NCI-H345 treated with DMSO at 0.1 percent for 48 hours (cell line): ENCODE measurements around the gene EFCAB13.
"Not testable (repeated sequence)": the region's sequence is repeated elsewhere in the genome, so short reads cannot be mapped to it uniquely, and the experiment has no call there.

Experiments
- DNase-seq: peaks from one replicate; lab custom pipeline; 2025; ENCODE audit not compliant: unreplicated experiment; lab: John Stamatoyannopoulos, UW

Gene EFCAB13

DNA sequence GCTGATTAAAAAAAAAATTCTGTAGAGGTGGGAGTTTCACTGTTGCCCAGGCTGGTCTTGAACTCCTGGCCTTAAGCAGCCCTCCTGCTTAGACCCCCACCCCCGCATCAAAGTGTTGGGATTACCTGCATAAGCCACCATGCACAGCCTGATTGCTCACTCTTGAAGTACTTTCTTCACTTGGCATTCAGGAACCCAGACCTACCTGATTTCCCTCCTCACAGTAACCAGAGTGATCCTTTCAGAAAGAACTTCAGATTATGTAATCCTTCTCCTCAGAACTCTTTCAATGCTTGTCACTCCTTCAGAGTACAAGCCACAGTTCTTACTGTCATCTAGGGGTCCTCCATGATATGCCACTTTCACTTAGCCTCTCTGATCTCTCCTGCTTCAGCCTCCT, 1.4 kb downstream of the EFCAB13 start:
- no peak for DNase-seq

- DNase-seq: no peak
Observed at GRCh38 chr17:47330548-47330947, 6.8 kb downstream of the EFCAB13 start.

DNA sequence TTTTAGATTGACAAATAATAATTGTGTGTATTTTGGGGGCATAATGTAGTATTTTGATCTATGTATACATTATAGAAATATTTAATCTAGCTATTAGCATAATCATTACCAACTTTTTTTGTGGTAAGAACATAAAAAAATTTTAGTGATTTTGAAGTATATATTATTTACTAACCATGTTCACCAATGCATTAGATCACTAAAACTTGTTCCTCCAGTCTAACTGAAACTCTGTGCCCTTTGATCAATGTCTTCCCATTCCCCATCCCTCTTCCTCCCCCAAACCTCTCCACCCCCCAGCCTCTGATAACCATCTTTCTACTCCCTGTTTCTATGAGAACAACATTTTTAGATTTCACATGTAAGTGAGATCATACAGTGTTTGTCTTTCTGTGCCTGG, 8.5 kb downstream of the EFCAB13 start:
- DNase-seq: no peak

DNA sequence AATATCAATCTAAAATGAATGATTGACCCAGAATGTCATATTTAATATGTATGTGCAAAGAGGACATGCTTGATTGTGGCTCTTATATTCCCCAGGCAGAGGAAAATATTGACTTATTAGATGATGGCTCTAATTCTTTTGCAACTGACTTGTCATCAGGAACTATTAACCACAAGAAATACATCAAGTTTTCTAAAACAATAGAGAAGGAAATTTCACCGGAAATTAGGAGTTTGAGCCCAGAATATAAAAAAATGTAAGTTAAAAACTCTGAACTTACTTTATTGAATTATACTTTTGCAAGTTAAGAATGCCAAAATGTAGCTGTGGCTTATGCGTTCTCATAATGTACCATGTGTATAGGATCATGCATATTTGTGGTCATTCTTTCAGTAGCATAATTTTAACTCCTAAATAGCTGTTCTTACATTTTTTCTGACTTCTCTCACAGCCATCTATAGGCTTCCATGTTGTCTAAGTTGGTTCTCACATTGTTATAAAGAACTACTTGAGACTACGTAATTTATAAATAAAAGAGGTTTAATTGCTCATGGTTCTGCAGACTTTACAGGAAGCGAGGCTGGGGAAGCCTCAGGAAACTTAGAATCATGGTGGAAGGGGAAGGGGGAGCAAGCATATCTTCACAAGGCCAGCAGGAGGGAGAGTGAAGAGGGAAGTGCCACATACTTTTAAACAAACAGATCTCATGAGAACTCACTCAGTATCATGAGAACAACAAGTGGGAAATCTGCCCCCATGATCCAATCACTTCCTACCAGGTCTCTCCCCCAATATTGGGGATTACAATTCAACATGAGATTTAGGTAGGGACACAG, 11.6 kb downstream of the EFCAB13 start:
- DNase-seq: no peak

DNA sequence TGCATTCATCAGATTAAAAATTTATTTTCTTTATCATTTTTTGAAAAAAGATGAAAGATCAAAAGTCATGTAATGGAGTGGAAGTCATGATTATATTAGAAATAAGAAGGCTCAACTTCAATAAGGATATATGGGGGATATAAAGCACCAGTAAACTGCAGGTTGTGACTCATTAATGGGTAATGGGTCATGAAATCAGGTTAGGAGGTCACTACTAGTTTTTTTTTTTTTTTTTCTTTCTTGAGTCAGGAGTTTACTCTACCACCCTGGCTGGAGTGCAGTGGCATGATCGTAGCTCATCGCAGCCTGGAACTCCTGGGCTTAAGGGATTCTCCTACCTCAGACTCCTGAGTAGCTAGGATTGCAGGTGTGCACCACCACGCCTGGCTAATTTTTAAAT, 14.3 kb downstream of the EFCAB13 start:
- DNase-seq: no peak

DNA sequence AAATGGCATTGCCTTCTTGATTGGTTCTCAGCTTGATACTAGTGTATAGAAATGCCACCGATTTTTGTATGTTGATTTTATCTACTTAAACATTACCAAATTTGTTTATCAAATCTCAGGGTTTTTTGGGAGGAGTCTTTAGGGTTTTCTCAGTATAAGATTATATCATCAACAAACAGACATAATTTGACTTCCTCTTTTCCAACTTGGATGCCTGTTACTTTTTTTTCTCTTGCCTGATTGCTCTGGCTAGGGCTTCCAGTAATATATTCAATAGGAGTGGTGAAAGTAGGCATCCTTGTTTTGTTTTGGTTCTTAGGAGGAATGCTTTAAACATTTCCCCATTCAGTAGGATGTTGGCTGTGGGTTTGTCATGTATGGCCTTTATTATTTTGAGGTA, 29.1 kb downstream of the EFCAB13 start:
- no peak for DNase-seq

GRCh38 chr17:47358652-47359051, 34.9 kb downstream of the EFCAB13 start:
- DNase-seq: no peak

DNA sequence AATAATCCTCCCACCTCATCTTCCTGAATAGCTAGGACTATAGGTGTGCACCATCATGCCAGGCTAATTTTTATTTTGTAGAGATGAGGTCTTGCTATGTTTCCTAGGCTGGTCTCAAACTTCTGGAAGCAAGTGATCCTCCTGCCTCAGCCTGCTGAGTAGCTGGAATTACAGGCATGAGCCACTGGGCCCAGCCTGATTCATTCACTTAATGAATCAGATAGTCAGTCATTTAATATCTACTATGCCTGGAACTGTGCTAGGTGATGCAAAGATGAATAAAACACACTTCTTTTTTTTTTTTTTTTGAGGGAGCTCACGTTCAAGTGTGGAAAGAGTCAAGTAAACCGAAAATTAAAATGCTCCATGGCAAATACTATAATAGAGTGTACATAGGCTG, 39.4 kb downstream of the EFCAB13 start:
- DNase-seq: no peak

- DNase-seq: no peak
Observed at GRCh38 chr17:47367257-47367656, 43.5 kb downstream of the EFCAB13 start.

DNA sequence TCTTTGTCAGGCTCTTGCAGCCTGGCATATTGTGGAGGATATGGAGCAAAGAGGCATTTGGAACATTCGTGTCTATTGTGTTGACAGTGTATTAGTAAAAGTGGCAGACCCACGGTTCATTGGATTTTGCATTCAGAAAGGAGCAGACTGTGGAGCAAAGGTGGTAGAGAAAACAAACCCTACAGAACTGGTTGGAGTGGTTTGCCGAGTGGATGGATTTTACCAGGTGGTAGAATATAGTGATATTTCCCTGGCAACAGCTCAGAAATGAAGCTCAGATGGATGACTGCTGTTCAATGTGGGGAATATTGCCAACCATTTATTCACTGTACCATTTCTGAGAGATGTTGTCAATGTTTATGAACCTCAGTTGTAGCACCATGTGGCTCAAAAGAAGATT, 44.5 kb downstream of the EFCAB13 start:
- DNase-seq: peak; percentile 70

- not testable (repeated sequence) for DNase-seq
Observed at GRCh38 chr17:47370899-47371298, 47.1 kb downstream of the EFCAB13 start.

- DNase-seq: no peak
Observed at GRCh38 chr17:47373002-47373401, 49.2 kb downstream of the EFCAB13 start.

- DNase-seq: no peak
Observed at GRCh38 chr17:47376247-47376646, 52.5 kb downstream of the EFCAB13 start.

GRCh38 chr17:47388825-47389224, 65.1 kb downstream of the EFCAB13 start:
- DNase-seq: no peak

DNA sequence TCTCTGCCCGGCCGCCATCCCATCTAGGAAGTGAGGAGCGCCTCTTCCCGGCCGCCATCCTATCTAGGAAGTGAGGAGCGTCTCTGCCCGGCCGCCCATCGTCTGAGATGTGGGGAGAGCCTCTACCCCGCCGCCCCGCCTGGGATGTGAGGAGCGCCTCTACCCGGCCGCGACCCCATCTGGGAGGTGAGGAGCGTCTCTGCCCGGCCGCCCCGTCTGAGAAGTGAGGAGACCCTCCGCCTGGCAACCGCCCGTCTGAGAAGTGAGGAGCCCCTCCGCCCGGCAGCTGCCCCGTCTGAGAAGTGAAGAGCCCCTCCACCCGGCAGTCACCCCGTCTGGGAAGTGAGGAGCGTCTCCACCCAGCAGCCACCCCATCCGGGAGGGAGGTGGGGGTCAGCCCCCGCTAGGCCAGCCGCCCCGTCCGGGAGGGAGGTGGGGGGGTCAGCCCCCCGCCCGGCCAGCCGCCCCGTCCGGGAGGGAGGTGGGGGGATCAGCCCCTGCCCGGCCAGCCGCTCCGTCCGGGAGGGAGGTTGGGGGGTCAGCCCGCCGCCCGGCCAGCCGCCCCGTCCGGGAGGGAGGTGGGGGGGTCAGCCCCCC, 73.9 kb downstream of the EFCAB13 start:
- not testable (repeated sequence) for DNase-seq

DNA sequence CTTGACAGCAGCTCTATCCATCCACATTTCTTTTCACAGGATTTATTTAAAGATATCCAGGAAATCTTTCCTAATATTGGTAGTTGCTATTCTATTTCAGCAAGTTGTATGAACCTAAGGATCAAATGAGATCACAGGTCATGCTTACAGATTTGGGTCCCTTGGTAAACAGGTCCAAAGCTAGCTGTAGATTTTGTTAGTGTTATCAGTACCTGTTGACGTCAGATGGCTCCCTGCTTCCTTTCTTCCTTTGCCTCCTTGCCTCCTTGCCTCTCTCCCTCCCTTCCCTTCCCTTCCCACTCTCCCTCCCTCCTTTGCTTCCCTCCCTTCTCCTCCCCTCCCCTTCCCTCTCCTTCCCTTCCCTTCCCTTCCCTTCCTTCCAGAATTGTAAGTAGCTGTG, 76.6 kb downstream of the EFCAB13 start:
- no peak for DNase-seq

- no peak for DNase-seq
Observed at GRCh38 chr17:47401100-47401499, 77.3 kb downstream of the EFCAB13 start.

- no peak for DNase-seq
Observed at GRCh38 chr17:47404006-47404405, 80.3 kb downstream of the EFCAB13 start.

DNA sequence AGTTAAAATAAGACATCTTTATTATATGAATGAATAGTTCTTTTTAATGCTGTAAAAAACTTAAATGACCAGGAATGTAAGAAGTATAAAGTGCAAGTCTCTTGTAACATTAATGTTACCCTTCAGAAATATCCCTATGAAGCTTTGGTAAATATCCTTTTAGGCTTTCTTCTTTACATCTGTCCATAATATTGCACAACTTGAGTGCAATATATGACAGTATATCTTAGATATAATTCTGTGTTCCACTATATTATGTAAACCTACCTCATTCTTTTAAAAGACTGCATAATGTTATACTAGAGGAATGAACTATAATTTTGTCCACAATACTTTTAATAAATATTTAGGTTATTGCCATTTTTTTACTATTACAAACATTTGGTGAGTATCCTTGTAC, 81.1 kb downstream of the EFCAB13 start:
- no peak for DNase-seq

DNA sequence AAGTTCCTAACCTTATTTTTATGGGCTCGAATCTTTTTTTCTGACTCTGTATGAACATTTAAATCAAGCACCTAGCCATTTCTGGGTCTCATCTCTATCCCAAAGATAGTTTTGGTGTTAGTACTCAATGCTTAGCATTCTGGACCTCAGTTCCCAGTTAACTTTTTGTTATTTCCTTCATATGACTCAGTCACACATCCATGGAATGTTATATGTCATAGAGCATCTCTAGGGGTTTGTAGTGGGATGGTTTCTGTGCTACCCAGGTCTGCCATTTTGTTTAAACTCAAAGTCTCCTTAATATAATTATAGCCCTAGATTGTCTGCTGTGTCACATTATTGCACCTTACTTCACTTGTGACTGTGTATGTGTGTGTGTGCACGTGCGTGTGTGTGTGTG, 90.1 kb downstream of the EFCAB13 start:
- DNase-seq: no peak

DNA sequence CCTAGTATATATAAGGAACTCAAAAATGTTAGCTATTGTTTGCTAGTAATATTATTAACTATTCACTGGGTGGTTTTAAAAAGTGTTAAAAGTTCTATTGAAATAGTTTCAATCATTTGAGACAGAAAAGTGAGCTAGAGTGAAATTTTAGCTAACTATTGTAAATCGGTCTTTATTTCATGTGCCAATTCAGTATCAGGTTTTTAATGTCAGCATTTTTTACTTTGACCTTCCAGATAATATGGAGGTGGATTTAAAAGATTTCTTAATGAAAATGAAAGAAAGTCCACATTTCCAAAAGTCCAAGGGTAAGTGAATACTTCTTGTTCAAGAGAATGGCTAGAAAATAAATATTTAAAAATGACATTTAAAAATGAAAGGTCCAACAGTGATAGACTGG, 90.9 kb downstream of the EFCAB13 start:
- no peak for DNase-seq

DNA sequence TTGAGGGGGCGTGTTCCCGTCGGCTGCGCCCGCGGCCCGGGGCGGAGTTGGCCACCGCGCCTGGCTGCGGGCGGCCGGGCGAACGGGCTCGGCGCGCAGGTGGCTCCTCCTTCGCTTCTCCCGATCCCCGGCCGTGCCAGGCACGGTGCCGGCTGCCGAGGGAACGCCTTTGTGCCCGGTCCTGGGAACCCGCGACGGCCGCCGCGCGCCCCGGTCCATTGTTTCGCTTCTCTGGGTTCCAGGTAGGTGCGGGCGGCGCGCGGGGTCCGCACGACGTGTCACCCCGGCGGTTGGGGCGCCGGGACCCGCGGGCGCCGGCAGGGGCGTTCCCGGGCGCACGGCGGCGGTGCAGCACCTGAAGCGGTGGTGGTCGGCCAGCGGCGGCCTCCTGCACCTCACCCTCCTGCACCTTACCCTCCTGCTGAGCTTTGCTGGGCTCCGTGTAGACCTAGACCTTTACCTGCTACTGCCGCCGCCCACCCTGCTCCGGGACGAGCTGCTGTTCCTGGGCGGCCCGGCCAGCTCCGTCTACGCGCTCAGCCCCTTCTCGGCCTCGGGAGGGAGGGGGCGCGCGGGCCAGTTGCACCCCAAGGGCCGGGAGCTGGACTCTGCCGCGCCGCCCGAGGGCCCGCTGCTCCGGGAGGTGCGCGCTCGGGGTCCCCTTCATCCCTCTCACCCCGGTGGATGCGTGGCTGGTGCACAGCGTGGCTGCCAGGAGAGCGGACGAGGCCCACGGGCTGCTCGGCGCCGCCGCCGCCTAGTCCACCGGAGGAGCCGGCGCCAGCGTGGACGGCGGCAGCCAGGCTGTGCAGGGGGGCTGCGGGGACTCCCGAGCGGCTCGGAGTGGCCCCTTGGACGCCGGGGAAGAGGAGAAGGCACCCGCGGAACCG, 99.9 kb downstream of the EFCAB13 start:
- peak; percentile 16 for DNase-seq
